WTC11 (cell line): Measurements from ENCODE around the gene LPAR3. TPM values are rescaled to one million over a fixed set of nuclear protein-coding genes. Genes with fewer than 3 reads are reported as not detected.

Source experiments
- ATAC-seq: fragments of 200-7000 bp; cut with Tn5 transposase; 2 replicates; pipeline ENCODE4 v1.10.0; 2021; ENCODE audit warnings: mild to moderate bottlenecking, moderate library complexity
- CTCF ChIA-PET: fragments of 300-600 bp; sonication (Branson Sonifier 250); formaldehyde crosslinking; loops from one replicate; lab custom pipeline; 2021; ENCODE audit warnings: antibody characterized with exemption; lab: Charles Lee
- POLR2A ChIA-PET: fragments of 350-600 bp; sonication (Branson Sonifier 250); formaldehyde crosslinking; loops from one replicate; lab custom pipeline; 2021; ENCODE audit warnings: antibody characterized with exemption; lab: Charles Lee
- DNase-seq: peaks from one replicate; pipeline ENCODE4 v3.0.0; 2021; ENCODE audit warnings: low spot score
- H3K27ac Mint-ChIP-seq: 2 replicates; pipeline ENCODE4 v1.8.0; 2021; ENCODE audit warnings: mixed read lengths
- H3K27me3 Mint-ChIP-seq: 2 replicates; pipeline ENCODE4 v1.8.0; 2021; ENCODE audit warnings: low read depth, mild to moderate bottlenecking, moderate library complexity, mixed read lengths
- H3K36me3 Mint-ChIP-seq: 2 replicates; pipeline ENCODE4 v1.8.0; 2021; ENCODE audit warnings: mixed read lengths
- H3K4me1 Mint-ChIP-seq: 2 replicates; pipeline ENCODE4 v1.8.0; 2022; ENCODE audit warnings: mixed read lengths
- H3K4me3 Mint-ChIP-seq: 2 replicates; pipeline ENCODE4 v1.8.0; 2021; ENCODE audit warnings: mild to moderate bottlenecking, moderate library complexity, mixed read lengths
- H3K9me3 Mint-ChIP-seq: 2 replicates; pipeline ENCODE4 v1.8.0; 2021; ENCODE audit warnings: mixed read lengths
- ELF4 ChIP-seq: sonication (generic); formaldehyde crosslinking; IDR thresholded peaks from 2 replicates; pipeline ENCODE4 v1.8.1; 2022; ENCODE audit warnings: low read depth, mild to moderate bottlenecking, moderate library complexity, missing genetic modification reagents
- FOXP1 ChIP-seq: sonication (generic); formaldehyde crosslinking; IDR thresholded peaks from 2 replicates; pipeline ENCODE4 v1.8.0; 2022; ENCODE audit warnings: missing genetic modification reagents, mild to moderate bottlenecking, moderate library complexity, borderline replicate concordance
- GABPB1 ChIP-seq: sonication (generic); formaldehyde crosslinking; IDR thresholded peaks from 2 replicates; pipeline ENCODE4 v1.8.1; 2023; ENCODE audit warnings: mild to moderate bottlenecking, missing genetic modification reagents
- MXD4 ChIP-seq: fragments of 250-450 bp; sonication (Bioruptor Pico); IDR thresholded peaks from 2 replicates; pipeline ENCODE4 v1.8.0; 2021; ENCODE audit warnings: mild to moderate bottlenecking, moderate library complexity, borderline replicate concordance
- MYBL2 ChIP-seq: sonication (generic); formaldehyde crosslinking; IDR thresholded peaks from 2 replicates; pipeline ENCODE4 v1.8.1; 2023; ENCODE audit warnings: mild to moderate bottlenecking, moderate library complexity, missing genetic modification reagents
- RELA ChIP-seq: sonication (generic); formaldehyde crosslinking; IDR thresholded peaks from 2 replicates; pipeline ENCODE4 v1.8.1; 2022; ENCODE audit warnings: missing genetic modification reagents, mild to moderate bottlenecking, borderline replicate concordance
- RORB ChIP-seq: fragments of 250-450 bp; sonication (Bioruptor Pico); IDR thresholded peaks from 2 replicates; pipeline ENCODE4 v1.9.0; 2021; ENCODE audit warnings: mild to moderate bottlenecking
- ZBTB21 ChIP-seq: sonication (generic); formaldehyde crosslinking; IDR thresholded peaks from 2 replicates; pipeline ENCODE4 v1.8.1; 2023; ENCODE audit warnings: mild to moderate bottlenecking, missing genetic modification reagents, borderline replicate concordance
- ZNF121 ChIP-seq: sonication (generic); formaldehyde crosslinking; IDR thresholded peaks from 2 replicates; pipeline ENCODE4 v1.8.0; 2023; ENCODE audit warnings: missing genetic modification reagents
- ZNF263 ChIP-seq: sonication (generic); formaldehyde crosslinking; IDR thresholded peaks from 2 replicates; pipeline ENCODE4 v1.8.1; 2022; ENCODE audit warnings: low read depth, mild to moderate bottlenecking, moderate library complexity, missing genetic modification reagents
- total RNA-seq: library from RNA; stranded (reverse); gene quantifications from 3 replicates; pipeline ENCODE4 v1.2.3, GENCODE V29; 2021
- TF ChIP-seq, protein P1 (sequence below): sonication (generic); formaldehyde crosslinking; IDR thresholded peaks from 2 replicates; pipeline ENCODE4 v1.8.0; 2022; ENCODE audit warnings: mild to moderate bottlenecking, missing genetic modification reagents
- TF ChIP-seq, protein P2 (sequence below): sonication (generic); formaldehyde crosslinking; conservative IDR thresholded peaks from 2 replicates; pipeline ENCODE4 v1.8.1; 2022; ENCODE audit warnings: mild to moderate bottlenecking, missing genetic modification reagents
- TF ChIP-seq, protein P3 (sequence below): fragments of 250-450 bp; sonication (Bioruptor Pico); conservative IDR thresholded peaks from 2 replicates; pipeline ENCODE4 v1.9.0; 2021; ENCODE audit warnings: mild to moderate bottlenecking
- TF ChIP-seq, protein P4 (sequence below): sonication (generic); formaldehyde crosslinking; IDR thresholded peaks from 2 replicates; pipeline ENCODE4 v1.8.1; 2023; ENCODE audit warnings: mild to moderate bottlenecking, missing genetic modification reagents
- TF ChIP-seq, protein P5 (sequence below): sonication (generic); formaldehyde crosslinking; conservative IDR thresholded peaks from 2 replicates; pipeline ENCODE4 v1.8.1; 2023; ENCODE audit warnings: mild to moderate bottlenecking, low read depth, missing genetic modification reagents, moderate library complexity
- TF ChIP-seq, protein P6 (sequence below): sonication (generic); formaldehyde crosslinking; IDR thresholded peaks from 2 replicates; pipeline ENCODE4 v1.8.1; 2023; ENCODE audit warnings: mild to moderate bottlenecking, missing genetic modification reagents
- TF ChIP-seq, protein P7 (sequence below): sonication (generic); formaldehyde crosslinking; IDR thresholded peaks from 2 replicates; pipeline ENCODE4 v1.8.0; 2023; ENCODE audit warnings: missing genetic modification reagents, mild to moderate bottlenecking, borderline replicate concordance

The LPAR3 gene
- total RNA-seq, 1 experiment from 2014 or later: 33.3 TPM

DNA sequence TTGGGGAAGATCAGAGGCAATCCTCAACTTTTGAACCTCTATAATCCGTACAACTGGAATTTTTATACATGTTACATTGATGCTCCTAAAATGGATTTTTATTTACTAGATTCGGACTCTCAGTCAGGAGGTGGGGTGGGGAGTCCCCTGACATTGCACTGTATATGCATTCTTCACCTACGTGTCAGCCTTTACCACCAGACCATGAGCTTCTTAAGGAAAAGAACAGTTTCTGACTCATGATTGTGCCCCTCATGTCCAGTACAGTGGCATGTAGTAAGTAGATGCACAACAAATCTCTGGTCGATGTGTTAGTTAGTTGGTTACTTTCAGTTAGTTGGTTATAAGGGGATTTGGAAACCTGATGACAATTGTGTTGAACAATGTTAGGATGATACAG, 15.4 kb downstream of the LPAR3 start:
- ChIA-PET CTCF (no interaction called here), POLR2A (no interaction called here)
- peaks cover 13% of the 10 kb centered on the region for H3K9me3 Mint-ChIP-seq
- no peak for TF ChIP-seq RELA (CRISPR knock-in tag)
- TF ChIP-seq, protein P1, sequence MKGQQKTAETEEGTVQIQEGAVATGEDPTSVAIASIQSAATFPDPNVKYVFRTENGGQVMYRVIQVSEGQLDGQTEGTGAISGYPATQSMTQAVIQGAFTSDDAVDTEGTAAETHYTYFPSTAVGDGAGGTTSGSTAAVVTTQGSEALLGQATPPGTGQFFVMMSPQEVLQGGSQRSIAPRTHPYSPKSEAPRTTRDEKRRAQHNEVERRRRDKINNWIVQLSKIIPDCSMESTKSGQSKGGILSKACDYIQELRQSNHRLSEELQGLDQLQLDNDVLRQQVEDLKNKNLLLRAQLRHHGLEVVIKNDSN (CRISPR knock-in tag): no peak
- TF ChIP-seq, protein P2, sequence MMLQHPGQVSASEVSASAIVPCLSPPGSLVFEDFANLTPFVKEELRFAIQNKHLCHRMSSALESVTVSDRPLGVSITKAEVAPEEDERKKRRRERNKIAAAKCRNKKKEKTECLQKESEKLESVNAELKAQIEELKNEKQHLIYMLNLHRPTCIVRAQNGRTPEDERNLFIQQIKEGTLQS (CRISPR knock-in tag): no peak
- TF ChIP-seq, protein P3, sequence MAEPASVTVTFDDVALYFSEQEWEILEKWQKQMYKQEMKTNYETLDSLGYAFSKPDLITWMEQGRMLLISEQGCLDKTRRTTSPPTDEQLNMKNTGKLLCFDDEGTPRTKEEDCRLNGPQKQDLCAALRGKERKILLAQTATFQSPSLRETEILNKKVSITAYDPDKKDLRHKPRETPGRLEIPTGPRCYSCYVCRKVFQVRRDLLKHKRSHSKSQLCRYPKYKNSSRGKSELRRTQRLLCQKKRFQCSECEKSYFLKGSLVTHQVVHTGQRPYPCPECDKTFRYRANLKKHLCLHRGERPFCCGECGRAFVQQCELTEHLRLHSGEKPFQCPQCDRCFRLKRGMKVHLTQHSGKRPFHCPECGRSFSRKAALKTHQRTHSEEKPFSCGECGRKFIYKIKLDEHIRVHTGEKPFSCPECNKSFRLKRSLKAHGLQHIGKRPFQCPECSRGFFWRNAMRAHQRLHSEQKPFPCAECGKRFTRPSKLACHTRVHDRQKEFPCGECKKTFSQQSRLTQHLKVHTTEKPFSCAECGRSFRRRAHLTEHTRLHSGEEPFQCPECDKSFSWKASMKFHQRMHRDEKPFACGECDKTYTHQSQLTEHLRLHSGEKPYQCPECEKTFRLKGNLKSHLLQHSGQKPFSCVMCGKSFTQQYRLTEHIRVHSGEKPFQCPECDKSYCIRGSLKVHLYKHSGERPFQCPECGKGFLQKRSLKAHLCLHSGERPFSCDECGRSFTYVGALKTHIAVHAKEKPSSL (CRISPR knock-in tag): no peak
- no peak for DNase-seq
- no peak overlapping the region for H3K27ac Mint-ChIP-seq
- peaks cover 3% of the 10 kb centered on the region; the same call in 1 of the 2 replicates for H3K4me1 Mint-ChIP-seq
- H3K4me3 Mint-ChIP-seq: no peak overlapping the region
- peaks cover 17% of the 10 kb centered on the region for H3K36me3 Mint-ChIP-seq
- no peak for ATAC-seq
- no peaks in the 10 kb centered on the region for H3K27me3 Mint-ChIP-seq

DNA sequence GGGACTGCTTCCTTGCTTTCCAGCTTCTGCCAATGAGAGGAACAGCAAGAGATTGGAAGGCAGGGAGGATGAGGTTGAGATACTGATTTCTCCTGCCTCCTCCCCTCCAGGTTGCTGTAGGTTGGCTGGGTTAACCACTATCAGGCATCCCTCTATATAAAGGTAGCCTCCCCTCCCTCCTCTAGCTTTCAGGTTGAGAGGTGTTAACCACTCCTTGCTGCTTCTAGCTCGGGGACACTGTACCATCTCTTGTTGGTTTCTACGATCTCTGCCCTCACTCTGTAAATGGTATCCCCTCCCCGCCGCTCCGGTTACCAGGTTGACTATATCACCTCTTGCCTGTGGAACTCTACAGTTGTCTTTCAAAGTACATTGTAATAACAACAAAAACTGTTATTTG, 16.7 kb downstream of the LPAR3 start:
- peaks cover under 1% of the 10 kb centered on the region for H3K9me3 Mint-ChIP-seq
- H3K36me3 Mint-ChIP-seq: peaks cover 5% of the 10 kb centered on the region
- DNase-seq (no peak), ATAC-seq (0 out of 2 replicates have a peak, but pooled peaks have one; percentile 28)
- no peak overlapping the region for H3K4me3 Mint-ChIP-seq
- CTCF ChIA-PET: interaction anchor here (1.2 kb wide), 1 partner anchor 94 kb away, joined by 3 read pairs; no protein-coding TSS in a partner anchor
- POLR2A ChIA-PET: no interaction called here
- H3K27me3 Mint-ChIP-seq: no peaks in the 10 kb centered on the region
- H3K27ac Mint-ChIP-seq: no peak overlapping the region
- TF ChIP-seq MYBL2 (CRISPR knock-in tag) (no peak), ZNF263 (CRISPR knock-in tag) (no peak), GABPB1 (CRISPR knock-in tag) (no peak), ZNF121 (no peak), ELF4 (CRISPR knock-in tag) (no peak), FOXP1 (CRISPR knock-in tag) (no peak), ZBTB21 (CRISPR knock-in tag) (no peak), MXD4 (no peak), RORB (CRISPR knock-in tag) (no peak)
- TF ChIP-seq, protein P4, sequence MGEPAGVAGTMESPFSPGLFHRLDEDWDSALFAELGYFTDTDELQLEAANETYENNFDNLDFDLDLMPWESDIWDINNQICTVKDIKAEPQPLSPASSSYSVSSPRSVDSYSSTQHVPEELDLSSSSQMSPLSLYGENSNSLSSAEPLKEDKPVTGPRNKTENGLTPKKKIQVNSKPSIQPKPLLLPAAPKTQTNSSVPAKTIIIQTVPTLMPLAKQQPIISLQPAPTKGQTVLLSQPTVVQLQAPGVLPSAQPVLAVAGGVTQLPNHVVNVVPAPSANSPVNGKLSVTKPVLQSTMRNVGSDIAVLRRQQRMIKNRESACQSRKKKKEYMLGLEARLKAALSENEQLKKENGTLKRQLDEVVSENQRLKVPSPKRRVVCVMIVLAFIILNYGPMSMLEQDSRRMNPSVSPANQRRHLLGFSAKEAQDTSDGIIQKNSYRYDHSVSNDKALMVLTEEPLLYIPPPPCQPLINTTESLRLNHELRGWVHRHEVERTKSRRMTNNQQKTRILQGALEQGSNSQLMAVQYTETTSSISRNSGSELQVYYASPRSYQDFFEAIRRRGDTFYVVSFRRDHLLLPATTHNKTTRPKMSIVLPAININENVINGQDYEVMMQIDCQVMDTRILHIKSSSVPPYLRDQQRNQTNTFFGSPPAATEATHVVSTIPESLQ: no peak
- TF ChIP-seq, protein P5, sequence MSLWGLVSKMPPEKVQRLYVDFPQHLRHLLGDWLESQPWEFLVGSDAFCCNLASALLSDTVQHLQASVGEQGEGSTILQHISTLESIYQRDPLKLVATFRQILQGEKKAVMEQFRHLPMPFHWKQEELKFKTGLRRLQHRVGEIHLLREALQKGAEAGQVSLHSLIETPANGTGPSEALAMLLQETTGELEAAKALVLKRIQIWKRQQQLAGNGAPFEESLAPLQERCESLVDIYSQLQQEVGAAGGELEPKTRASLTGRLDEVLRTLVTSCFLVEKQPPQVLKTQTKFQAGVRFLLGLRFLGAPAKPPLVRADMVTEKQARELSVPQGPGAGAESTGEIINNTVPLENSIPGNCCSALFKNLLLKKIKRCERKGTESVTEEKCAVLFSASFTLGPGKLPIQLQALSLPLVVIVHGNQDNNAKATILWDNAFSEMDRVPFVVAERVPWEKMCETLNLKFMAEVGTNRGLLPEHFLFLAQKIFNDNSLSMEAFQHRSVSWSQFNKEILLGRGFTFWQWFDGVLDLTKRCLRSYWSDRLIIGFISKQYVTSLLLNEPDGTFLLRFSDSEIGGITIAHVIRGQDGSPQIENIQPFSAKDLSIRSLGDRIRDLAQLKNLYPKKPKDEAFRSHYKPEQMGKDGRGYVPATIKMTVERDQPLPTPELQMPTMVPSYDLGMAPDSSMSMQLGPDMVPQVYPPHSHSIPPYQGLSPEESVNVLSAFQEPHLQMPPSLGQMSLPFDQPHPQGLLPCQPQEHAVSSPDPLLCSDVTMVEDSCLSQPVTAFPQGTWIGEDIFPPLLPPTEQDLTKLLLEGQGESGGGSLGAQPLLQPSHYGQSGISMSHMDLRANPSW (CRISPR knock-in tag): no peak
- TF ChIP-seq, protein P6, sequence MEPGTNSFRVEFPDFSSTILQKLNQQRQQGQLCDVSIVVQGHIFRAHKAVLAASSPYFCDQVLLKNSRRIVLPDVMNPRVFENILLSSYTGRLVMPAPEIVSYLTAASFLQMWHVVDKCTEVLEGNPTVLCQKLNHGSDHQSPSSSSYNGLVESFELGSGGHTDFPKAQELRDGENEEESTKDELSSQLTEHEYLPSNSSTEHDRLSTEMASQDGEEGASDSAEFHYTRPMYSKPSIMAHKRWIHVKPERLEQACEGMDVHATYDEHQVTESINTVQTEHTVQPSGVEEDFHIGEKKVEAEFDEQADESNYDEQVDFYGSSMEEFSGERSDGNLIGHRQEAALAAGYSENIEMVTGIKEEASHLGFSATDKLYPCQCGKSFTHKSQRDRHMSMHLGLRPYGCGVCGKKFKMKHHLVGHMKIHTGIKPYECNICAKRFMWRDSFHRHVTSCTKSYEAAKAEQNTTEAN (CRISPR knock-in tag): no peak
- TF ChIP-seq, protein P7, sequence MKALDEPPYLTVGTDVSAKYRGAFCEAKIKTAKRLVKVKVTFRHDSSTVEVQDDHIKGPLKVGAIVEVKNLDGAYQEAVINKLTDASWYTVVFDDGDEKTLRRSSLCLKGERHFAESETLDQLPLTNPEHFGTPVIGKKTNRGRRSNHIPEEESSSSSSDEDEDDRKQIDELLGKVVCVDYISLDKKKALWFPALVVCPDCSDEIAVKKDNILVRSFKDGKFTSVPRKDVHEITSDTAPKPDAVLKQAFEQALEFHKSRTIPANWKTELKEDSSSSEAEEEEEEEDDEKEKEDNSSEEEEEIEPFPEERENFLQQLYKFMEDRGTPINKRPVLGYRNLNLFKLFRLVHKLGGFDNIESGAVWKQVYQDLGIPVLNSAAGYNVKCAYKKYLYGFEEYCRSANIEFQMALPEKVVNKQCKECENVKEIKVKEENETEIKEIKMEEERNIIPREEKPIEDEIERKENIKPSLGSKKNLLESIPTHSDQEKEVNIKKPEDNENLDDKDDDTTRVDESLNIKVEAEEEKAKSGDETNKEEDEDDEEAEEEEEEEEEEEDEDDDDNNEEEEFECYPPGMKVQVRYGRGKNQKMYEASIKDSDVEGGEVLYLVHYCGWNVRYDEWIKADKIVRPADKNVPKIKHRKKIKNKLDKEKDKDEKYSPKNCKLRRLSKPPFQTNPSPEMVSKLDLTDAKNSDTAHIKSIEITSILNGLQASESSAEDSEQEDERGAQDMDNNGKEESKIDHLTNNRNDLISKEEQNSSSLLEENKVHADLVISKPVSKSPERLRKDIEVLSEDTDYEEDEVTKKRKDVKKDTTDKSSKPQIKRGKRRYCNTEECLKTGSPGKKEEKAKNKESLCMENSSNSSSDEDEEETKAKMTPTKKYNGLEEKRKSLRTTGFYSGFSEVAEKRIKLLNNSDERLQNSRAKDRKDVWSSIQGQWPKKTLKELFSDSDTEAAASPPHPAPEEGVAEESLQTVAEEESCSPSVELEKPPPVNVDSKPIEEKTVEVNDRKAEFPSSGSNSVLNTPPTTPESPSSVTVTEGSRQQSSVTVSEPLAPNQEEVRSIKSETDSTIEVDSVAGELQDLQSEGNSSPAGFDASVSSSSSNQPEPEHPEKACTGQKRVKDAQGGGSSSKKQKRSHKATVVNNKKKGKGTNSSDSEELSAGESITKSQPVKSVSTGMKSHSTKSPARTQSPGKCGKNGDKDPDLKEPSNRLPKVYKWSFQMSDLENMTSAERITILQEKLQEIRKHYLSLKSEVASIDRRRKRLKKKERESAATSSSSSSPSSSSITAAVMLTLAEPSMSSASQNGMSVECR: no peak
- peaks cover 9% of the 10 kb centered on the region; the same call in 1 of the 2 replicates for H3K4me1 Mint-ChIP-seq
